A549 (cell line): Measurements from ENCODE around the gene REN. TPM values are rescaled to one million over a fixed set of nuclear protein-coding genes. Genes with fewer than 3 reads are reported as not detected.

Experiments used
- ATAC-seq, 2 experiments: fragments of 200-7000 bp in 1 of 2; fragments of >200 bp in 1 of 2; cut with Nextera tagmentation in 1 of 2; cut with Tn5 transposase in 1 of 2; 3 replicates each; pipeline versions ENCODE4 v1.8.0 to v1.9.1; 2018 to 2020; ENCODE audit warnings: mild to moderate bottlenecking in 1 of 2, moderate library complexity in 1 of 2
- CTCF ChIA-PET: fragments of 300-600 bp; sonication (Branson Sonifier 250); formaldehyde crosslinking; extraction: SDS; loops from one replicate; lab custom pipeline; 2021; ENCODE audit warnings: antibody characterized with exemption, inconsistent platforms; lab: Yijun Ruan, JAX
- POLR2A ChIA-PET: fragments of 350-600 bp; formaldehyde crosslinking; extraction: SDS; loops from one replicate; lab custom pipeline; 2021; ENCODE audit warnings: antibody characterized with exemption, inconsistent platforms; lab: Yijun Ruan, JAX
- DNase-seq, 2 experiments: peaks; one replicate each; pipeline versions ENCODE4 v3.0.0 to v3.0.0-alpha.2; 2011 to 2016; ENCODE audit warnings: low read depth in 1 of 2, low spot score in 1 of 2
- FAIRE-seq: peaks from 2 replicates; lab custom pipeline; 2011; peaks lifted over from hg19 to GRCh38; lab: Jason Lieb, UNC
- H3K27ac ChIP-seq, 2 experiments: fragments of >200 bp; sonication (Bioruptor Twin); formaldehyde crosslinking; 3 replicates each; pipeline ENCODE4 v1.5.1; 2016 to 2017
- H3K4me1 ChIP-seq: fragments of >200 bp; sonication (Bioruptor Twin); formaldehyde crosslinking; 3 replicates; pipeline ENCODE4 v1.6.1; 2016
- H3K4me2 ChIP-seq: fragments of >200 bp; sonication (Bioruptor Twin); formaldehyde crosslinking; 3 replicates; pipeline ENCODE4 v1.6.1; 2016
- H3K4me3 ChIP-seq: fragments of >200 bp; sonication (Bioruptor Twin); formaldehyde crosslinking; 3 replicates; pipeline ENCODE4 v1.5.1; 2016
- H3K9me3 ChIP-seq: fragments of >200 bp; sonication (Bioruptor Twin); formaldehyde crosslinking; 3 replicates; pipeline ENCODE4 v1.6.1; 2016
- CBX2 ChIP-seq: fragments of 200-600 bp; sonication (generic); IDR thresholded peaks from 2 replicates; pipeline ENCODE4 v1.6.1; 2016; ENCODE audit warnings: low read depth, mild to moderate bottlenecking, borderline replicate concordance
- CEBPB ChIP-seq, 2 experiments: fragments of >200 bp in 1 of 2; sonication (Bioruptor Twin) in 1 of 2; formaldehyde crosslinking in 1 of 2; IDR thresholded peaks; 2 replicates each; pipeline ENCODE4 v1.6.1; 2012 to 2016
- CHD2 ChIP-seq: fragments of 150-350 bp; IDR thresholded peaks from 2 replicates; pipeline ENCODE4 v1.6.1; 2014; ENCODE audit warnings: low read length; ENCODE audit not compliant: partially characterized antibody
- CTCF ChIP-seq: fragments of >200 bp; sonication (Bioruptor Twin); formaldehyde crosslinking; IDR thresholded peaks from 3 replicates; pipeline ENCODE4 v1.5.1; 2016
- E2F6 ChIP-seq: IDR thresholded peaks from 2 replicates; pipeline ENCODE4 v1.6.1; 2012; ENCODE audit warnings: low read depth, borderline replicate concordance
- EHMT2 ChIP-seq: fragments of 200-600 bp; sonication (generic); IDR thresholded peaks from 2 replicates; pipeline ENCODE4 v1.6.1; 2016; ENCODE audit warnings: antibody characterized with exemption, low read depth, mild to moderate bottlenecking, moderate library complexity
- FOSB ChIP-seq: fragments of 250-450 bp; sonication (Bioruptor Pico); IDR thresholded peaks from 2 replicates; pipeline ENCODE4 v1.5.0; 2020; ENCODE audit warnings: mild to moderate bottlenecking, moderate library complexity
- FOSL2 ChIP-seq, 2 experiments: fragments of 450-650 bp in 1 of 2; fragments of >200 bp in 1 of 2; sonication (Bioruptor Twin) in 1 of 2; formaldehyde crosslinking; IDR thresholded peaks; 2 replicates each; pipeline versions ENCODE4 v1.5.0 to v1.6.1; 2016 to 2020; ENCODE audit warnings: mild to moderate bottlenecking in 1 of 2, moderate library complexity in 1 of 2
- JUNB ChIP-seq: fragments of >200 bp; sonication (Bioruptor Twin); formaldehyde crosslinking; IDR thresholded peaks from 2 replicates; pipeline ENCODE4 v1.6.1; 2016
- KDM5A ChIP-seq: fragments of 200-600 bp; sonication (generic); IDR thresholded peaks from 2 replicates; pipeline ENCODE4 v1.6.1; 2016; ENCODE audit warnings: antibody characterized with exemption, mild to moderate bottlenecking
- MYC ChIP-seq: IDR thresholded peaks from 2 replicates; pipeline ENCODE4 v1.6.1; 2012; ENCODE audit warnings: mild to moderate bottlenecking, inconsistent platforms, low read length, improper control_type of control experiment, borderline replicate concordance
- NPAS2 ChIP-seq: fragments of 250-450 bp; sonication (Bioruptor Pico); IDR thresholded peaks from 2 replicates; pipeline ENCODE4 v1.8.0; 2022; ENCODE audit warnings: mild to moderate bottlenecking, moderate library complexity, borderline replicate concordance
- NR3C1 ChIP-seq: fragments of >200 bp; sonication (Bioruptor Twin); formaldehyde crosslinking; IDR thresholded peaks from 3 replicates; pipeline ENCODE4 v1.6.1; 2017
- RAD21 ChIP-seq, 2 experiments: fragments of >200 bp in 1 of 2; sonication (Bioruptor Twin) in 1 of 2; formaldehyde crosslinking in 1 of 2; IDR thresholded peaks in 1 of 2; conservative IDR thresholded peaks in 1 of 2; 2 replicates in 1 of 2; 3 replicates in 1 of 2; pipeline ENCODE4 v1.6.1; 2012 to 2018; ENCODE audit warnings: inconsistent platforms in 1 of 2
- RCOR1 ChIP-seq: fragments of 150-350 bp; IDR thresholded peaks from 2 replicates; pipeline ENCODE4 v1.6.1; 2014; ENCODE audit warnings: antibody characterized with exemption, low read length, low read depth
- REST ChIP-seq: fragments of 200-600 bp; sonication (generic); IDR thresholded peaks from 2 replicates; pipeline ENCODE4 v1.6.1; 2016; ENCODE audit warnings: antibody characterized with exemption, mild to moderate bottlenecking, moderate library complexity
- SMC3 ChIP-seq: fragments of >200 bp; sonication (Bioruptor Twin); formaldehyde crosslinking; IDR thresholded peaks from 3 replicates; pipeline ENCODE4 v1.6.1; 2018; ENCODE audit warnings: inconsistent platforms
- TP53 ChIP-seq: fragments of 250-450 bp; sonication (Bioruptor Pico); IDR thresholded peaks from 2 replicates; pipeline ENCODE4 v1.5.0; 2021; ENCODE audit warnings: mild to moderate bottlenecking, moderate library complexity
- WGBS: methylation state at CpG from one replicate; pipeline ENCODE4 v1.1.6; 2017; ENCODE audit errors: missing lambda C conversion rate; 5-methylcytosine and 5-hydroxymethylcytosine counted together
- polyA minus RNA-seq: library from RNA; depleted of rRNA, polyadenylated mRNA; stranded (reverse); fragments of >200 nt; gene quantifications from 2 replicates; pipeline ENCODE4 v1.2.3, GENCODE V29; 2011; rRNA and poly(A)+ RNA removed
- polyA plus RNA-seq, 4 experiments: library from polyadenylated mRNA; depleted of rRNA in 3 of 4; stranded (reverse); fragments of >200 nt; fragmentation: RNase III in 1 of 4; extraction: RNeasy Plus Mini Kit Qiagen cat#74134 plus additional on column Dnase treatment in 1 of 4; gene quantifications; 2 replicates in 3 of 4; 3 replicates in 1 of 4; pipeline ENCODE4 v1.2.3, GENCODE V29; 2011 to 2017
- TF ChIP-seq, protein P1 (sequence below): fragments of 150-350 bp; IDR thresholded peaks from 2 replicates; pipeline ENCODE4 v1.6.1; 2014; ENCODE audit warnings: low read depth, mild to moderate bottlenecking, low read length
- TF ChIP-seq, protein P2 (sequence below): IDR thresholded peaks from 2 replicates; pipeline ENCODE4 v1.6.1; 2012
- TF ChIP-seq, protein P3 (sequence below): fragments of 450-650 bp; IDR thresholded peaks from 2 replicates; pipeline ENCODE4 v1.6.1; 2014; ENCODE audit warnings: antibody characterized with exemption

REN gene
- polyA plus RNA-seq (2011; rRNA removed): not detected in 2 replicates
- polyA plus RNA-seq (2012; cell fraction: cytosol; rRNA removed): not detected in 2 replicates
- polyA plus RNA-seq (2012; cell fraction: nucleus; rRNA removed): not detected in 2 replicates
- polyA plus RNA-seq (2017; fragmentation: RNase III; extraction: RNeasy Plus Mini Kit Qiagen cat#74134 plus additional on column Dnase treatment): not detected in 3 replicates
- not detected in 2 replicates for polyA minus RNA-seq

DNA sequence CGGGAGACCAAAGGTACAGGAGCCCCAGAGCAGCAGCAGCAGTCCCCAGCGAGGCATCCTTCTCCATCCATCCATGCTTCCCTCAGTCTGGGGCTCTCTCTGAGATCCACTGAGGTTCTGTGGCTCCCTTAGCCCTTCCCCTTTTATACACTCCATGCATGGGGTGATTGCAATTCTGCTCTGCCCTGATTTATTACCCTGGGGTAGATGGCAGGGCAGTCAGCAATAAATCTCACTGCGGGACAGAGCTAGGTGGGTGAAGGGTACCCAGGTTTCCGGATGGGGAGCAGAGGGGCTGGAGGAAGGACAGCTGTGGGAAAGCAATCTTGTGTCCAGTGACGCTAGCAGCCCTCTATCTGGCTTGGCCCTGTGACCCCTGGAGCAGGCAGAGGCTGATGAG is at the start of gene REN:
TSS of gene REN (minus strand) at position 119 of the 400 bp plus-strand sequence. CDS start at position 75, 44 bp downstream.
- FAIRE-seq (no peak), DNase-seq (no peak), ATAC-seq (no peak)
- Histone ChIP-seq H3K9me3 (peaks cover 20% of the 10 kb centered on the region), H3K27ac (no peak within 1 kb of the TSS), H3K4me2 (no peak within 1 kb of the TSS), H3K4me1 (no peaks in the 10 kb centered on the region), H3K4me3 (no peak within 1 kb of the TSS)
- CTCF ChIA-PET: interaction anchor here (1.0 to 16.3 kb wide), 13 partner anchors 11 to 337 kb away, joined by 3 to 314 read pairs (median 6); partner anchors contain the start of genes GOLT1A, KISS1 and PLEKHA6
- 63% methylated on average over 5 of the region's 5 CpGs for WGBS
- TF ChIP-seq, protein P1, sequence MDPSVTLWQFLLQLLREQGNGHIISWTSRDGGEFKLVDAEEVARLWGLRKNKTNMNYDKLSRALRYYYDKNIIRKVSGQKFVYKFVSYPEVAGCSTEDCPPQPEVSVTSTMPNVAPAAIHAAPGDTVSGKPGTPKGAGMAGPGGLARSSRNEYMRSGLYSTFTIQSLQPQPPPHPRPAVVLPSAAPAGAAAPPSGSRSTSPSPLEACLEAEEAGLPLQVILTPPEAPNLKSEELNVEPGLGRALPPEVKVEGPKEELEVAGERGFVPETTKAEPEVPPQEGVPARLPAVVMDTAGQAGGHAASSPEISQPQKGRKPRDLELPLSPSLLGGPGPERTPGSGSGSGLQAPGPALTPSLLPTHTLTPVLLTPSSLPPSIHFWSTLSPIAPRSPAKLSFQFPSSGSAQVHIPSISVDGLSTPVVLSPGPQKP: no peak
- no peak for TF ChIP-seq FOSL2 (IDR thresholded peaks at IDR 0.05)
- no peak for TF ChIP-seq FOSL2 (CRISPR knock-in tag; IDR thresholded peaks at IDR 0.05)
- no peak for TF ChIP-seq FOSB (CRISPR knock-in tag)
- POLR2A ChIA-PET: no interaction called here

- Histone ChIP-seq H3K4me3 (peak within 1 kb of the TSS; percentile 54), H3K27ac (peak within 1 kb of the TSS; percentile 73 to 88), H3K4me2 (peak within 1 kb of the TSS; percentile 92), H3K4me1 (peaks cover 6% of the 10 kb centered on the region; the same call in 2 of the 3 replicates), H3K9me3 (no peaks in the 10 kb centered on the region)
- ChIA-PET CTCF (interaction anchor here (0.6 to 8.0 kb wide), 40 partner anchors 8 to 1437 kb away, joined by 3 to 133 read pairs (median 5); partner anchors contain the start of genes PLEKHA6, REN and SNRPE), POLR2A (no interaction called here)
- 18% methylated on average over 31 of the region's 41 CpGs for WGBS
- peak; percentile 78 to 91 for DNase-seq
- ATAC-seq: peak; percentile 88 to 92
- peak; percentile 91 for FAIRE-seq
- TF ChIP-seq E2F6 (peak; percentile 94), MYC (no peak), CBX2 (no peak), JUNB (no peak), CEBPB (IDR thresholded peaks at IDR 0.05) (peak; percentile 78 to 89), REST (peak; percentile 88), KDM5A (no peak), EHMT2 (0 out of 2 replicates have a peak, but pooled peaks have one; percentile 41), SMC3 (peak; percentile 81), TP53 (CRISPR knock-in tag) (0 out of 2 replicates have a peak, but pooled peaks have one; percentile 50), NPAS2 (CRISPR knock-in tag) (no peak), CHD2 (peak; percentile 85), RAD21 (conservative IDR thresholded peaks at IDR 0.05 in 1 of 2, IDR thresholded peaks at IDR 0.05 in 1 of 2) (peak; percentile 85 to 86), RCOR1 (0 out of 2 replicates have a peak, but pooled peaks have one; percentile 9), CTCF (peak; percentile 84), NR3C1 (no peak)
- TF ChIP-seq, protein P2, sequence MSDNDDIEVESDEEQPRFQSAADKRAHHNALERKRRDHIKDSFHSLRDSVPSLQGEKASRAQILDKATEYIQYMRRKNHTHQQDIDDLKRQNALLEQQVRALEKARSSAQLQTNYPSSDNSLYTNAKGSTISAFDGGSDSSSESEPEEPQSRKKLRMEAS: peak; percentile 94
- TF ChIP-seq, protein P1: no peak
- TF ChIP-seq, protein P3, sequence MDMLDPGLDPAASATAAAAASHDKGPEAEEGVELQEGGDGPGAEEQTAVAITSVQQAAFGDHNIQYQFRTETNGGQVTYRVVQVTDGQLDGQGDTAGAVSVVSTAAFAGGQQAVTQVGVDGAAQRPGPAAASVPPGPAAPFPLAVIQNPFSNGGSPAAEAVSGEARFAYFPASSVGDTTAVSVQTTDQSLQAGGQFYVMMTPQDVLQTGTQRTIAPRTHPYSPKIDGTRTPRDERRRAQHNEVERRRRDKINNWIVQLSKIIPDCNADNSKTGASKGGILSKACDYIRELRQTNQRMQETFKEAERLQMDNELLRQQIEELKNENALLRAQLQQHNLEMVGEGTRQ: peak; percentile 68
Measured at GRCh38 chr1:204213668-204214662, 47.8 kb upstream of the REN start, which contains the start of gene GOLT1A. TSS of gene GOLT1A (minus strand) at chr1:204213988. CDS start at chr1:204213906, 82 bp downstream.
